Lower leg skin (tissue), 4 donors: ENCODE data around the gene PML. TPM values are rescaled to one million over a fixed set of nuclear protein-coding genes. Genes with fewer than 3 reads are reported as not detected.

ENCODE experiments used
- DNase-seq, 2 donors: peaks; one replicate each; pipeline ENCODE4 v3.0.0-alpha.2; 2019; ENCODE audit warnings: low spot score in 2 of 2
- H3K4me3 ChIP-seq: fragments of 200-600 bp; sonication (generic); 2 replicates; pipeline ENCODE4 v1.5.1; 2017; ENCODE audit warnings: mild to moderate bottlenecking, low read depth; ENCODE audit not compliant: poor library complexity, severe bottlenecking
- POLR2A ChIP-seq, 2 donors: fragments of 450-650 bp; IDR thresholded peaks; one replicate each; pipeline ENCODE4 v1.6.1; 2016 to 2017; ENCODE audit warnings: antibody characterized with exemption in 2 of 2, mild to moderate bottlenecking in 1 of 2, moderate library complexity in 1 of 2
- WGBS, 2 donors: methylation state at CpG; one replicate each; pipeline ENCODE4 v1.1.5; 2018; 5-methylcytosine and 5-hydroxymethylcytosine counted together
- intact Hi-C: fragments of 100-400 bp; cut with DNase I; formaldehyde crosslinking; loops from one replicate; pipeline ENCODE4 v1.15.0; 2023; ENCODE audit warnings: low total_unique reads
- total RNA-seq, 4 donors: library from RNA; depleted of rRNA; stranded (reverse); fragments of >200 nt; gene quantifications; one replicate each; pipeline ENCODE4 v1.1.0, GENCODE V29; 2016
- TF ChIP-seq, protein P1 (sequence below), 3 donors: fragments of 450-650 bp; IDR thresholded peaks; one replicate each; pipeline ENCODE4 v1.5.1; 2016; ENCODE audit warnings: antibody characterized with exemption in 3 of 3, mild to moderate bottlenecking in 3 of 3, moderate library complexity in 2 of 3

PML gene
- total RNA-seq, 4 donors from 2014 or later = 48.5 to 73.7 (median 60.3) TPM

DNA sequence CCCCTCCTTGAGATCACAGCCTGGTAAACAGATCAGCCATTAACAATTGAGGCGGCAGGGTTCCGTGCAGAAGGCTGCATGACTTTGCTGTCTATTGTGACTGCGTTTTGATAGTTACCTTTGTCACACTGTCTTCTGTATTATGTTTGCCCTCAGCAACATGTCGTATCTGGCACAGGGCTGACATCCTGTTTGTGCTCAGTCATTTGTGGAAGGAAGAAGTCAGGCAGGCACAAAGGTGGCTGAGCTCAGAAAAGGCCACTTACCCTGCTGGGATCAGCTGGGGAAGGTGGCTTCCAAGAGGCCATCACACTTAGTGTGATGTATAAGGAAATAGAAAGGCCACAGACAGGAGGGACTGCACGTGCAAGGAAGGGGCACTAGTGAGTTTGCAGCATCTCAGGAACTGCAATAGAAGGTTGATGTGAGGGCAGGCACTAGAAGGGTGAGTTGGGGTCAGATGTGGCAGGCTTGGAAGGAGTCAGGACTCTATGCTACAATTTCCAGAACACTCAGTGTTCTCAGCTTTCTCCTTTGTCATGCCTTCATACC lies 13.4 kb downstream of the PML start:
- WGBS, 2 donors = 72 to 77% methylated on average over 5 of the region's 5 CpGs
- intact Hi-C loops = no loop called here
- peak in 1 of 2 donors; percentile 68 for DNase-seq
- no peak overlapping the region for H3K4me3 ChIP-seq
- TF ChIP-seq, protein P1, sequence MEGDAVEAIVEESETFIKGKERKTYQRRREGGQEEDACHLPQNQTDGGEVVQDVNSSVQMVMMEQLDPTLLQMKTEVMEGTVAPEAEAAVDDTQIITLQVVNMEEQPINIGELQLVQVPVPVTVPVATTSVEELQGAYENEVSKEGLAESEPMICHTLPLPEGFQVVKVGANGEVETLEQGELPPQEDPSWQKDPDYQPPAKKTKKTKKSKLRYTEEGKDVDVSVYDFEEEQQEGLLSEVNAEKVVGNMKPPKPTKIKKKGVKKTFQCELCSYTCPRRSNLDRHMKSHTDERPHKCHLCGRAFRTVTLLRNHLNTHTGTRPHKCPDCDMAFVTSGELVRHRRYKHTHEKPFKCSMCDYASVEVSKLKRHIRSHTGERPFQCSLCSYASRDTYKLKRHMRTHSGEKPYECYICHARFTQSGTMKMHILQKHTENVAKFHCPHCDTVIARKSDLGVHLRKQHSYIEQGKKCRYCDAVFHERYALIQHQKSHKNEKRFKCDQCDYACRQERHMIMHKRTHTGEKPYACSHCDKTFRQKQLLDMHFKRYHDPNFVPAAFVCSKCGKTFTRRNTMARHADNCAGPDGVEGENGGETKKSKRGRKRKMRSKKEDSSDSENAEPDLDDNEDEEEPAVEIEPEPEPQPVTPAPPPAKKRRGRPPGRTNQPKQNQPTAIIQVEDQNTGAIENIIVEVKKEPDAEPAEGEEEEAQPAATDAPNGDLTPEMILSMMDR (IDR thresholded peaks at IDR 0.05) = no peak
- TF ChIP-seq POLR2A (IDR thresholded peaks at IDR 0.05) = no peak

DNA sequence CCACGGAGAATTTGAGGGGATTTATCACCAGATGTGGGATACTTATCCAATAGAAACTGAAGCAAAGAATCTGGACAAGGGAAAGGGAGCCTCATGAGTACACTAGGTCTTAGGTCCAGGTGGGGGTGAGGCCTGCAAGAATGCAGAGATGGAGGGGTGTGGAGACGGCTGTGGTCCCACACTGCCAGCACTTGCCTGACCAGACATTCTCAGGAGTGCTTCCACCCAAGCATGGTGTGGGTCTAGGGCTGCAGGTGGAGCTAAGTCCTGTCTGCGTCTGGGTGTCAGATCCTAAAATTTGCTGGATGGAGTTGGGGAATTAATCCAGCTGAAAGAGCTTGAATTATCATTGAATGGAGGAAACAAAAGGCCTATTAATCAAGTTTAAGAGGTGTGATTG lies 14.4 kb downstream of the PML start:
- no peak overlapping the region for H3K4me3 ChIP-seq
- 82 to 87% methylated on average over 3 of the region's 3 CpGs for WGBS, 2 donors
- intact Hi-C loops = no loop called here
- no peak for TF ChIP-seq POLR2A (IDR thresholded peaks at IDR 0.05)
- TF ChIP-seq, protein P1 (IDR thresholded peaks at IDR 0.05) = no peak
- DNase-seq = peak in 1 of 2 donors; percentile 56

DNA sequence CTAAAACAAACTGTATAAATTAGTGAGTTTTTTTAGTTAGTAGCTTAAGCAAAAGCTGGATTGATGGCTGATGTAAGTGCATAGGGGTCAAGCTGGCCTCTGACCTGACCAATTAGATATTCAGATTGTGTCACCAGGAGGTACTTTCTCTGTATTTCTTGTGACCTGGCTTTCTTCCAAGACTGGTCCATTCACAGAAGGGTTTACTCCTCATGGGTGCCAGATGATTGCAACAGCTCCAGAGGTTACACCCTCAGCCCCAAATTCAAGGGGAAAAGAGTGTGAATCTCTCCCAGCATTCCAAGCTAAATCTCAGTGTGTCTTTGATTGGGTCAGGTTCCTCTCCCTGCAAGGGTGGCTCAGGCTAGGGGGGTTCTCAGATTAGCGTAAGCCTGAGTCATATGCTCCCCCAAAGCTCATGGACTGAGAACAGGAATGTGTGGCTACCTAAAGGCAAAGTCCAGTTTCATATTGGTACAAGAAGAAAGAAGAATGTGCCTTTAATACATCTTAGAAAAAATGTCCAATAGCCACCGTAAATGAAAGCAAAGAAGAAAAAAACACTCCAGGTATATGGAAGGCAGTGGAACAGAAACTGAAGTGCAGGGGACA lies 16.5 kb downstream of the PML start:
- intact Hi-C loops = no loop called here
- H3K4me3 ChIP-seq = no peak overlapping the region
- DNase-seq = peak in 1 of 2 donors; percentile 74
- TF ChIP-seq POLR2A (IDR thresholded peaks at IDR 0.05) = no peak
- TF ChIP-seq, protein P1 (IDR thresholded peaks at IDR 0.05) = no peak
- 68 to 74% methylated on average over 2 of the region's 2 CpGs for WGBS, 2 donors

DNA sequence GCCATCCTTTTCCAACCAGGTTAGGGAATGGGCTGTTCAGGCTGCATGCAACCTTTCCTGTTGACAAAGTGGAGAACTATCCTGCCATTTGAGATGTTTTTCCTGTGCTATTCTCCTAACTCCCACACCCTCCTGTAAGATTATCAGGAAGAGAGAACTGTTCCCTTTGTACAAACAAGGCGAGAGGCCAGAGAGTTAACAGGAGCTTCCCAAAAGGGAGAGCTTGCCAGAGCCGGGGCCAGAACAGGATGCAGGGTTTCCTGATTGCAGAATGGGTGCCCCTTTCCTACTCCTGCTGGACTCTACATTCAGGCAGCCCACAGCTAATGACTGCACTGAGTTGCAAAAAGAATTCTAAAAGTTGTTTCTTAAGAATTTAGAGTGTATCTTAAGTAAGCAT lies 17.1 kb downstream of the PML start:
- intact Hi-C loops = no loop called here
- peak in 1 of 2 donors; percentile 89 for DNase-seq
- TF ChIP-seq, protein P1 (IDR thresholded peaks at IDR 0.05) = no peak
- 17 to 20% methylated on average over 2 of the region's 2 CpGs for WGBS, 2 donors
- H3K4me3 ChIP-seq = no peak overlapping the region

DNA sequence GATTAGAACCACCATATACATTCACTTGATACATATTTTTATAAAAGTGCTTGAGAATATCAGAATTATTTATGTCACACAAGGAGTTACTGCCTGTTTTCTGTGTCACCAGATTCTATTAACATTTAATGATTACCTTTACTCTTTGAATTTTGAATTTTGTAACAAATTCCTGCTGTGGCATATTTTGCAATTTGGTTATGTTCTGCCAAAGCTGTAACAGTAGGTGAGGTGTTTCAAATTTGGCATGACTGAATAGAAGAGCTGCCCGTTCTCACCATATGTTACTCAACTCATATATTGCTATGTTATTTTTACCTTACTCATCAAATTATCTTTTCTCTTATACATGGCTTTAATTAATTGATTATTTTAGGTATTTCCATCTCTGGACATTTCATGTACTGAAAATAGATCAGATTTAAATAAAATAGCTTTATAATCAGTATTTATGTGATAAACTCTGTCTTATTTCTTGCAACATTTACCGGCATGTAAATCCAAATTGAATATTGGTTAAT lies 18.9 kb downstream of the PML start:
- WGBS, 2 donors = 73 to 76% methylated on average over 2 of the region's 2 CpGs

More for the DNA sequence above, 18.9 kb downstream of the PML start:
- H3K4me3 ChIP-seq = no peak overlapping the region
- intact Hi-C loops = no loop called here
- no peak for DNase-seq
- TF ChIP-seq, protein P1 (IDR thresholded peaks at IDR 0.05) = no peak
- no peak for TF ChIP-seq POLR2A (IDR thresholded peaks at IDR 0.05)
